Central memory CD4-positive, alpha-beta T cell (primary cell): Measurements from ENCODE around the gene PITPNC1.
"Not testable (repeated sequence)": the region's sequence is repeated elsewhere in the genome, so short reads cannot be mapped to it uniquely, and the experiment has no call there.

Experiments used
- DNase-seq: peaks from one replicate; pipeline ENCODE4 v3.0.0; 2022

Gene PITPNC1

GRCh38 chr17:67491009-67491680, 114.1 kb downstream of the PITPNC1 start:
- DNase-seq: no peak

- DNase-seq: no peak
Observed at GRCh38 chr17:67491681-67492024, 114.6 kb downstream of the PITPNC1 start.

- no peak for DNase-seq
Observed at GRCh38 chr17:67492251-67492740, 115.2 kb downstream of the PITPNC1 start.

GRCh38 chr17:67492824-67493517, 115.9 kb downstream of the PITPNC1 start:
- no peak for DNase-seq

GRCh38 chr17:67493812-67494211, 116.7 kb downstream of the PITPNC1 start:
- DNase-seq: no peak

GRCh38 chr17:67495534-67495933, 118.5 kb downstream of the PITPNC1 start:
- not testable (repeated sequence) for DNase-seq

GRCh38 chr17:67496286-67496685, 119.2 kb downstream of the PITPNC1 start:
- no peak for DNase-seq

- DNase-seq: no peak
Observed at GRCh38 chr17:67499685-67500084, 122.6 kb downstream of the PITPNC1 start.

GRCh38 chr17:67500261-67500660, 123.2 kb downstream of the PITPNC1 start:
- no peak for DNase-seq

- DNase-seq: no peak
Observed at GRCh38 chr17:67500677-67501300, 123.7 kb downstream of the PITPNC1 start.

- DNase-seq: no peak
Observed at GRCh38 chr17:67502151-67502550, 125.1 kb downstream of the PITPNC1 start.

- no peak for DNase-seq
Observed at GRCh38 chr17:67503184-67503583, 126.1 kb downstream of the PITPNC1 start.

- DNase-seq: no peak
Observed at GRCh38 chr17:67503739-67504138, 126.7 kb downstream of the PITPNC1 start.

- DNase-seq: no peak
Observed at GRCh38 chr17:67504182-67504581, 127.1 kb downstream of the PITPNC1 start.

- DNase-seq: no peak
Observed at GRCh38 chr17:67506966-67507365, 129.9 kb downstream of the PITPNC1 start.

- no peak for DNase-seq
Observed at GRCh38 chr17:67509390-67510287, 132.6 kb downstream of the PITPNC1 start.

GRCh38 chr17:67511012-67511411, 133.9 kb downstream of the PITPNC1 start:
- DNase-seq: no peak

- no peak for DNase-seq
Observed at GRCh38 chr17:67511804-67512203, 134.7 kb downstream of the PITPNC1 start.

- DNase-seq: no peak
Observed at GRCh38 chr17:67514998-67515397, 137.9 kb downstream of the PITPNC1 start.

- no peak for DNase-seq
Observed at GRCh38 chr17:67515490-67516083, 138.5 kb downstream of the PITPNC1 start.

GRCh38 chr17:67516571-67516970, 139.5 kb downstream of the PITPNC1 start:
- DNase-seq: not testable (repeated sequence)

- DNase-seq: no peak
Observed at GRCh38 chr17:67517325-67517724, 140.2 kb downstream of the PITPNC1 start.
